Endothelial cell of umbilical vein (primary cell): ENCODE results near the gene DAGLB. TPM values are rescaled to one million over a fixed set of nuclear protein-coding genes. Genes with fewer than 3 reads are reported as not detected.

Experiments
- BruUV-seq: library from RNA; stranded (reverse); fragments of 400-500 nt; replicated peaks from 2 replicates; lab custom pipeline; 2021; lab: Mats Ljungman, UMichigan
- CTCF ChIA-PET: fragments of 300-600, 350-600 bp; sonication (Branson Sonifier 250); formaldehyde crosslinking; loops from one replicate; lab custom pipeline; 2021; ENCODE audit warnings: antibody characterized with exemption, inconsistent platforms; lab: Charles Lee
- POLR2A ChIA-PET: fragments of 300-600, 350-600 bp; sonication (Branson Sonifier 250); formaldehyde crosslinking; loops from one replicate; lab custom pipeline; 2021; ENCODE audit warnings: antibody characterized with exemption, inconsistent platforms; lab: Charles Lee
- DNase-seq: peaks from one replicate; pipeline ENCODE4 v3.0.0-alpha.2; 2011; ENCODE audit warnings: low read depth, low spot score
- FAIRE-seq: peaks from 2 replicates; lab custom pipeline; 2011; peaks lifted over from hg19 to GRCh38; lab: Jason Lieb, UNC
- H2AFZ ChIP-seq: 2 replicates; pipeline ENCODE4 v1.6.0; 2012; ENCODE audit warnings: low read depth, low read length, control low read depth, inconsistent platforms
- H3K27ac ChIP-seq: 2 replicates; pipeline ENCODE4 v1.5.1; 2011; ENCODE audit warnings: low read depth, mild to moderate bottlenecking, control low read depth, low read length, moderate library complexity; ENCODE audit not compliant: insufficient read depth
- H3K27me3 ChIP-seq, 2 experiments: 2 replicates each; pipeline versions ENCODE4 v1.6.0 to v1.6.1; 2011; ENCODE audit warnings: low read length in 2 of 2, mixed read lengths in 1 of 2; ENCODE audit not compliant: control insufficient read depth in 2 of 2, insufficient read depth in 2 of 2
- H3K36me3 ChIP-seq, 2 experiments: 2 replicates in 1 of 2; 3 replicates in 1 of 2; pipeline ENCODE4 v1.5.1; 2011; ENCODE audit warnings: low read length in 2 of 2, mild to moderate bottlenecking in 1 of 2, moderate library complexity in 1 of 2; ENCODE audit not compliant: control insufficient read depth in 2 of 2, insufficient read depth in 2 of 2; ENCODE audit errors: extremely low read depth in 1 of 2
- H3K4me1 ChIP-seq: 3 replicates; pipeline ENCODE4 v1.5.1; 2011; ENCODE audit warnings: mild to moderate bottlenecking, low read length; ENCODE audit not compliant: control insufficient read depth, insufficient read depth; ENCODE audit errors: extremely low read depth
- H3K4me2 ChIP-seq: 2 replicates; pipeline ENCODE4 v1.6.1; 2011; ENCODE audit warnings: low read length, control low read depth, mixed read lengths; ENCODE audit not compliant: insufficient read depth
- H3K4me3 ChIP-seq, 3 experiments: fragments of 200-600 bp in 1 of 3; sonication (generic), shearing (Covaris generic) in 1 of 3; replicated peaks in 1 of 3; 2 replicates each; pipeline ENCODE4 v1.5.1; 2011 to 2016; ENCODE audit warnings: control low read depth in 3 of 3, low read length in 3 of 3, mild to moderate bottlenecking in 2 of 3, inconsistent platforms in 1 of 3, low read depth in 1 of 3, moderate library complexity in 1 of 3; ENCODE audit not compliant: insufficient read depth in 1 of 3
- H3K79me2 ChIP-seq: 2 replicates; pipeline ENCODE4 v1.6.0; 2012; ENCODE audit warnings: low read length, inconsistent platforms; ENCODE audit not compliant: control insufficient read depth, insufficient read depth
- H3K9ac ChIP-seq: replicated peaks from 2 replicates; pipeline ENCODE3; 2011; ENCODE audit warnings: low read length, control low read depth; ENCODE audit not compliant: insufficient read depth; ENCODE audit errors: extremely low read depth
- H3K9me1 ChIP-seq: replicated peaks from 3 replicates; pipeline ENCODE4 v1.6.0; 2011; ENCODE audit warnings: mild to moderate bottlenecking, low read length; ENCODE audit not compliant: control insufficient read depth, insufficient read depth; ENCODE audit errors: extremely low read depth
- H3K9me3 ChIP-seq: replicated peaks from 2 replicates; pipeline ENCODE4 v1.5.1; 2012; ENCODE audit warnings: low read length, inconsistent platforms; ENCODE audit not compliant: control insufficient read depth, insufficient read depth
- H4K20me1 ChIP-seq: replicated peaks from 2 replicates; pipeline ENCODE3; 2011; ENCODE audit warnings: mild to moderate bottlenecking, low read length; ENCODE audit not compliant: control insufficient read depth, insufficient read depth; ENCODE audit errors: extremely low read depth
- EZH2 ChIP-seq: IDR thresholded peaks from 2 replicates; pipeline ENCODE4 v1.6.1; 2012; ENCODE audit warnings: borderline replicate concordance, low read depth, mild to moderate bottlenecking, moderate library complexity, low read length, inconsistent platforms; ENCODE audit not compliant: severe bottlenecking
- FOS ChIP-seq: IDR thresholded peaks from 2 replicates; pipeline ENCODE4 v1.6.1; 2011; ENCODE audit warnings: mild to moderate bottlenecking, low read length, moderate library complexity, borderline replicate concordance; ENCODE audit not compliant: insufficient read depth
- GATA2 ChIP-seq: IDR thresholded peaks from 2 replicates; pipeline ENCODE4 v1.7.0; 2011; ENCODE audit warnings: low read depth, mild to moderate bottlenecking, moderate library complexity, mixed read lengths, low read length; ENCODE audit not compliant: insufficient read length, insufficient read depth
- JUN ChIP-seq: IDR thresholded peaks from 2 replicates; pipeline ENCODE4 v1.6.1; 2011; ENCODE audit warnings: borderline replicate concordance, low read depth; ENCODE audit not compliant: insufficient read length, insufficient read depth
- MYC ChIP-seq: IDR thresholded peaks from one replicate; pipeline ENCODE4 v1.6.1; 2011; ENCODE audit warnings: mild to moderate bottlenecking, low read depth, low read length
- POLR2A ChIP-seq: IDR thresholded peaks from 2 replicates; pipeline ENCODE4 v1.6.1; 2012; ENCODE audit warnings: low read depth, mild to moderate bottlenecking, control low read depth, low read length
- POLR2AphosphoS5 ChIP-seq: IDR thresholded peaks from 2 replicates; pipeline ENCODE4 v1.6.1; 2012; ENCODE audit warnings: low read depth, mild to moderate bottlenecking, control low read depth, low read length, moderate library complexity; ENCODE audit not compliant: insufficient read depth
- dilution Hi-C: fragments of 300-500 bp; cut with MboI; formaldehyde crosslinking; loops from one replicate; pipeline ENCODE4 v1.15.0; 2019; ENCODE audit warnings: low sequenced_read_pairs; ENCODE audit not compliant: extremely low pct_ligation_motif_present
- intact Hi-C: fragments of 100-400 bp; cut with micrococcal nuclease; formaldehyde crosslinking; loops from one replicate; pipeline ENCODE4 v1.10.0; 2022
- polyA plus RNA-seq, 4 experiments: library from polyadenylated mRNA; depleted of rRNA in 3 of 4; stranded (reverse) in 3 of 4; unstranded in 1 of 4; fragments of >200 nt; gene quantifications; 2 replicates each; pipeline versions ENCODE4 v1.2.1 to v1.2.3, GENCODE V29; 2011 to 2012; ENCODE audit warnings: missing spikeins in 1 of 4
- total RNA-seq: library from RNA; stranded (reverse); gene quantifications from 2 replicates; pipeline ENCODE4 v1.2.3, GENCODE V29; 2021
- TF ChIP-seq, protein P1 (sequence below): IDR thresholded peaks from 2 replicates; pipeline ENCODE4 v1.6.1; 2011; ENCODE audit not compliant: insufficient read depth, insufficient read length
- TF ChIP-seq, protein P2 (sequence below), 2 donors: IDR thresholded peaks; 1 replicate in 1 of 2; 2 replicates in 1 of 2; pipeline ENCODE4 v1.5.1; 2011; ENCODE audit warnings: low read length in 2 of 2, mild to moderate bottlenecking in 2 of 2, moderate library complexity in 2 of 2, control low read depth in 1 of 2, inconsistent platforms in 1 of 2, low read depth in 1 of 2; ENCODE audit not compliant: insufficient read depth in 1 of 2; ENCODE audit errors: extremely low read depth in 1 of 2

Gene DAGLB
- total and polyA plus RNA-seq, 2 donors (not counting 3 experiments of a cell fraction or from before 2014, with no cell fraction given): 28.2 to 48.2 TPM

- Histone ChIP-seq H2AFZ (no peak overlapping the region), H4K20me1 (no peaks in the 10 kb centered on the region), H3K79me2 (peaks cover 22% of the 10 kb centered on the region), H3K36me3 (peaks cover 0 to 2% of the 10 kb centered on the region in 2 experiments), H3K9me1 (no peaks in the 10 kb centered on the region), H3K4me2 (no peak overlapping the region), H3K4me3 (no peak overlapping the region), H3K9ac (no peak overlapping the region), H3K27ac (no peak overlapping the region), H3K9me3 (no peaks in the 10 kb centered on the region), H3K27me3 (no peaks in the 10 kb centered on the region), H3K4me1 (peaks cover 2% of the 10 kb centered on the region)
- intact Hi-C loops: no loop called here
- ChIA-PET CTCF (no interaction called here), POLR2A (no interaction called here)
- DNase-seq: no peak
- TF ChIP-seq JUN: no peak
- no peak for TF ChIP-seq POLR2A
- TF ChIP-seq, protein P1, sequence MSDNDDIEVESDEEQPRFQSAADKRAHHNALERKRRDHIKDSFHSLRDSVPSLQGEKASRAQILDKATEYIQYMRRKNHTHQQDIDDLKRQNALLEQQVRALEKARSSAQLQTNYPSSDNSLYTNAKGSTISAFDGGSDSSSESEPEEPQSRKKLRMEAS: no peak
- TF ChIP-seq EZH2: no peak
- TF ChIP-seq FOS: no peak
- no peak for FAIRE-seq
- dilution Hi-C loops: no loop called here
- no TSS peak for BruUV-seq
These were observed 15.0 kb downstream of the DAGLB start for GRCh38 chr7:6432781-6433180.

GRCh38 chr7:6430974-6431373 is 16.8 kb downstream of the DAGLB start:
- TF ChIP-seq EZH2 (no peak), POLR2AphosphoS5 (no peak), MYC (no peak), GATA2 (no peak), JUN (no peak), POLR2A (no peak), FOS (no peak)
- TF ChIP-seq, protein P2, sequence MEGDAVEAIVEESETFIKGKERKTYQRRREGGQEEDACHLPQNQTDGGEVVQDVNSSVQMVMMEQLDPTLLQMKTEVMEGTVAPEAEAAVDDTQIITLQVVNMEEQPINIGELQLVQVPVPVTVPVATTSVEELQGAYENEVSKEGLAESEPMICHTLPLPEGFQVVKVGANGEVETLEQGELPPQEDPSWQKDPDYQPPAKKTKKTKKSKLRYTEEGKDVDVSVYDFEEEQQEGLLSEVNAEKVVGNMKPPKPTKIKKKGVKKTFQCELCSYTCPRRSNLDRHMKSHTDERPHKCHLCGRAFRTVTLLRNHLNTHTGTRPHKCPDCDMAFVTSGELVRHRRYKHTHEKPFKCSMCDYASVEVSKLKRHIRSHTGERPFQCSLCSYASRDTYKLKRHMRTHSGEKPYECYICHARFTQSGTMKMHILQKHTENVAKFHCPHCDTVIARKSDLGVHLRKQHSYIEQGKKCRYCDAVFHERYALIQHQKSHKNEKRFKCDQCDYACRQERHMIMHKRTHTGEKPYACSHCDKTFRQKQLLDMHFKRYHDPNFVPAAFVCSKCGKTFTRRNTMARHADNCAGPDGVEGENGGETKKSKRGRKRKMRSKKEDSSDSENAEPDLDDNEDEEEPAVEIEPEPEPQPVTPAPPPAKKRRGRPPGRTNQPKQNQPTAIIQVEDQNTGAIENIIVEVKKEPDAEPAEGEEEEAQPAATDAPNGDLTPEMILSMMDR (IDR thresholded peaks at IDR 0.05; ENCODE audit: extremely low read depth in 1 of 2, insufficient read depth in 1 of 2, low read depth in 1 of 2, low read length in 2 of 2): no peak
- TF ChIP-seq, protein P1: no peak
- Histone ChIP-seq H3K36me3 (peaks cover 2 to 9% of the 10 kb centered on the region in 2 experiments), H3K9me1 (no peaks in the 10 kb centered on the region), H2AFZ (no peak overlapping the region), H3K9me3 (no peaks in the 10 kb centered on the region), H4K20me1 (no peaks in the 10 kb centered on the region), H3K79me2 (peaks cover 11% of the 10 kb centered on the region), H3K4me3 (no peak overlapping the region), H3K9ac (no peak overlapping the region), H3K4me1 (peaks cover 2% of the 10 kb centered on the region), H3K27me3 (no peaks in the 10 kb centered on the region), H3K27ac (no peak overlapping the region), H3K4me2 (no peak overlapping the region)
- CTCF ChIA-PET: interaction anchor here (0.8 kb wide), 1 partner anchor 87 kb away, joined by 3 read pairs; no protein-coding TSS in a partner anchor
- no TSS peak for BruUV-seq
- intact Hi-C loops (no loop called here), dilution Hi-C loops (no loop called here)
- POLR2A ChIA-PET: no interaction called here
- FAIRE-seq (no peak), DNase-seq (no peak)
